GM18870 (cell line): ENCODE results near the gene TICRR.

Source experiments
- ATAC-seq: cut with Tn5 transposase; IDR thresholded peaks from one replicate; pipeline ENCODE4 v1.9.1; 2021; ENCODE audit warnings: moderate library complexity; ENCODE audit not compliant: unreplicated experiment

TICRR gene

DNA sequence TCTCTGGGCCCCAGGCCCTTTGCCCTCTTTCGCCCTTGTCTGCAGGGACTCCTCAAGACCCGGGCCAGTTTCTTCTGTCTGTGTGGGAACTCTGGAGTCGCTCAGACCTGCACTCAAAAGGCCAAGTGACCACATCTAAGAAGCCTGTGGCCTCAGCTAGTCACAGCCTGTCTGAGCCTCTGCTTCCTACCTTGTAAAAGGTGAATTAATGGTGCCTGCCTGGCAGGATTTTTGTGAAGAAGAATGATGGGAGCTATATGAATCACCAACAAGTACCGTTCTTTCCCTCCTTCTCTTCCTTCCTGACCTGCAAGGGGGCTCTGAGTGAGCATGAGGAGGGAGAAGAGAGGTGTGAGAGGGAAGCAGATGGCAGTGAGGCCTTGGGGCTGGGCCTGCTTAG, 96.4 kb downstream of the TICRR start:
- ATAC-seq: no peak

DNA sequence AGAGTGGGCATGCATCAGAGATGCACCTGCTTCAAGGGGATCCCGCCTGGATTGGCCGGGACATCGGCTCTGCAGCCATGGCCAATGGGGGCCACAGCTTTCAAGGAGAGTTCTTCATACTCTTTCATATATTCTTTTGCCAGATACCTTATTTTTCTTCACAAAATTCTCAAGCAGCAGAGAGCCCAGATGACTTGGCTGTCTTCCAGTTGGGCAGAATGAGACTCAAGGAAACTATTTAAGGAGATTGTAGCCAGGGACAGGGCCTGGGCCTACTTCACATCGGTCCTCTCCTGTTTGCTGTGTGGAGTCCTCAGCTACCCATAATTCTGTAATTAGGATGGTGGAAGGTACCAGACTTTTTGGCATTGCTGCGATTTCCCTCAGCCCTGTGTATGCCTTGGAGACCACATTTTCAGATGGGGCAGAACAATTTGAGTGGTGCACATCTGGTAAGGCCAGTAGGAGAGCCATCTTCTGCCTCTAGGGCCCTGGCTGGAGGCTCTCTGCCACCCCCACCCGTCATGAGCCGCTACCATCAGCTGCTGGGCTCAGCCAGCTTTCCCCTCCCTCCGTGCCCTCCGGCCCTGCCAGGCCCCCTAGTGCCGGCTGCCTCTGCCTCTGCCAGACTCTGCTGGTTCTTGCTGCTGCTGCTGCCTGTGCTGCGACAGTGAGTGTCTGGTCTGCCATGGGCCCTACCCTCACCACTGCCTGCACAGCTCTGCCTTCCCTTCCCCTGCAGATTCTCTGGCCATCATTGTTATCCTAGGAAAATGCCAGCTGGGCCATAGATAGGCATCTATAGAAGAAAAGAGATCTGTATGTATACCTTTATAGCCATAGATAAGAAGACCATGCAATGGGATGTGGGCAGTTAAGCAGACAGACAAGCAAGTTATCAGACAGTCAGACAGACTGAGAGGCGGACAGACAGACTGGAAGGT, 97.2 kb downstream of the TICRR start:
- ATAC-seq: no peak

DNA sequence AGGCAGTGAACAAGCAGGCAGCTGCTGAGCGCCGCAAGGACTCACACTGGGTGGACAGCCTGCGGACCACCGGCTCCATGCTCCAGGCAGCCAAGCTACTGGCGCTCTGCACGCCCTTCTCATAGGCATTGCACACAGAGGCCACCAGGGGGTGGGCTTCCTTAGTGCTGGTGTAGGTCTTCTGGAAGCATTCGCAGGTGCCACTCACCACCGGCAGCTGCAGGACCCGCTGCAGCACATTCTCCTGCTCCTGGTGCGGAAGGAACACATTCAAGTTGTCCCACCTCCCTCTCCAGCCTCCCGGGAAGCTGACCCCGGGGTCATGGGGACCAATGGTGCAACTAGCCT, 97.9 kb downstream of the TICRR start:
- ATAC-seq: no peak

DNA sequence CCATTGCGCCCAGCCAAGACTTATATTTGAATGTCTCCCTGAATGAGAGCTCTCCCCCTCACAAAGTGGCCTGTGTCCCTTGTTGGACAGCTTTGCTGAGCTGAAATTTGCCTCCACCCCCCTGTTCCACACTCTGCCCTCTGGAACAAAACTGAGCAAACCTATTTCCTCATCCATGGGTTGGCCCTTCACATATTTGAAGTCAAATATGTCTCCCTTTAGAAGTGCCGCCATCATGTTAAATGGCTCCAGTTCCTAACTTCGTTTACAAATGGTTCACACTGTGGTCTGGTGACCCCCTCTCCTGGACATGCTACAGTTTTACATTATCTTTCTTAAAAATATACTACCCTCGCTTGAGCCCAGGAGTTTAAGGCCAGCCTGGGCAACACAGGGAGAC, 99.3 kb downstream of the TICRR start:
- no peak for ATAC-seq

DNA sequence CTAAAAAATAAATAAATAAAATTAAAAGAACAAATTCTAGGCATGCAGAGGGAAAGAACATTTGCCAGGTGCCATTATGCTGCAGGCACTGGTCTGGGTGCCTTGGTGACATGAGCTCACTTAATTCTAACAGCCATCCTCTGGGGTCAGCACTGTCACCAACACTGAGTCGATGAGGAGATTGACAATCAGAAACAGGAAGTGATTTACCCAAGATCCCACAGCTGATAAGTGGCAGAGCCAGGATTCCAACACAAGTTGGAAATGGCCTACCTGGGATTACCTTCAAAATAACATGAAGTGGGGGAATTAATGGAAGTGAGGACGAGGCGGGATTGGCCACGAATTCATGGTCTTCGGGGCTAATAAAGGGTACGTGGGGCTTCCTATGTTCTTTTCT, 100.3 kb downstream of the TICRR start:
- no peak for ATAC-seq

DNA sequence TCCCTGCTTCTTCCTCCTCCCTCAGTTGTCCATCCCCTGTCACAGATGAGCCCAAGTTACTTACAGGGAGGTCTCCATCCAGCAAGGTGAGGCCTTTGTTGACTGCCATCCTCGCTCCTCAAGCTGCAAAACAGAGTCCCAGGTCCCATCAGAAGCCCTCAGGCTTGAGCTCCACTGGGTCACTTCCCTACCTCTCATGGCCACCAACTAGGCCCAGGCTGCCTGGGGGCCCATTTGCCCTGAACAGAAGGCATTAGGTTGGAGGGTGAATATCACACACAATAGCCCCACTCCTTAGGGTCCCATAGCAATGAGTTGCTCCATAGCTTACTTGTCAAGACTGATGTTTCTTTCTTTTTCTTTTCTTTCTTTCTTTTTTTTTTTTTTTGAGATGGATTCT, 102.1 kb downstream of the TICRR start:
- ATAC-seq: no peak
